B cell (primary cell): ENCODE measurements around the gene KIF26B. TPM values are rescaled to one million over a fixed set of nuclear protein-coding genes. Genes with fewer than 3 reads are reported as not detected.

ENCODE experiments used
- ATAC-seq: fragments of 200-7000 bp; cut with Tn5 transposase; one replicate; pipeline ENCODE4 v1.10.0; 2021; ENCODE audit warnings: low read depth, mild to moderate bottlenecking, moderate number of reproducible peaks, moderate library complexity
- CTCF ChIA-PET: fragments of 350-600 bp; sonication (Branson Sonifier 250); formaldehyde crosslinking; loops from one replicate; lab custom pipeline; 2021; ENCODE audit warnings: antibody characterized with exemption, inconsistent platforms; lab: Charles Lee
- POLR2A ChIA-PET: fragments of 350-600 bp; sonication (Branson Sonifier 250); formaldehyde crosslinking; loops from one replicate; lab custom pipeline; 2021; ENCODE audit warnings: antibody characterized with exemption; lab: Charles Lee
- DNase-seq: peaks from one replicate; pipeline ENCODE4 v3.0.0; 2013
- H2AFZ ChIP-seq: 2 replicates; pipeline ENCODE4 v1.6.1; 2012; ENCODE audit warnings: mild to moderate bottlenecking, low read depth, low read length; ENCODE audit not compliant: insufficient read depth, poor library complexity, severe bottlenecking
- H3K27ac ChIP-seq, 2 donors: 1 replicate in 1 of 2; 2 replicates in 1 of 2; pipeline ENCODE4 v1.5.1; 2012 to 2013; ENCODE audit warnings: low read length in 2 of 2, mild to moderate bottlenecking in 2 of 2, moderate library complexity in 1 of 2
- H3K27me3 ChIP-seq, 4 experiments: fragments of 200-600 bp in 1 of 4; sonication (generic) in 1 of 4; replicated peaks in 1 of 4; 1 replicate in 2 of 4; 2 replicates in 2 of 4; pipeline versions ENCODE4 v1.6.1 to v1.7.0; 2013 to 2016; ENCODE audit warnings: low read length in 3 of 4, mild to moderate bottlenecking in 2 of 4, mixed read lengths in 1 of 4, moderate library complexity in 1 of 4; ENCODE audit not compliant: insufficient read depth in 4 of 4, control insufficient read depth in 3 of 4; ENCODE audit errors: control extremely low read depth in 1 of 4
- H3K36me3 ChIP-seq, 2 experiments: replicated peaks in 1 of 2; 1 replicate in 1 of 2; 2 replicates in 1 of 2; pipeline versions ENCODE4 v1.6.1 to v1.7.1; 2013; ENCODE audit warnings: low read length in 1 of 2; ENCODE audit not compliant: insufficient read depth in 2 of 2, control insufficient read depth in 1 of 2; ENCODE audit errors: control extremely low read depth in 1 of 2, extremely low read depth in 1 of 2
- H3K4me1 ChIP-seq, 2 donors: fragments of 200-600 bp in 1 of 2; sonication (generic) in 1 of 2; 1 replicate in 1 of 2; 2 replicates in 1 of 2; pipeline versions ENCODE4 v1.5.1 to v1.6.1; 2013 to 2017; ENCODE audit warnings: low read length in 2 of 2; ENCODE audit not compliant: control insufficient read depth in 2 of 2, insufficient read depth in 2 of 2
- H3K4me2 ChIP-seq: replicated peaks from 2 replicates; pipeline ENCODE3; 2012; ENCODE audit warnings: mild to moderate bottlenecking, low read depth, low read length; ENCODE audit not compliant: poor library complexity, severe bottlenecking
- H3K4me3 ChIP-seq, 5 experiments: fragments of 200-600 bp in 1 of 5; sonication (generic) in 1 of 5; 1 replicate in 3 of 5; 2 replicates in 2 of 5; pipeline versions ENCODE4 v1.5.1 to v1.7.0; 2011 to 2016; ENCODE audit warnings: low read length in 4 of 5, mild to moderate bottlenecking in 4 of 5, low read depth in 2 of 5, control low read depth in 1 of 5, moderate library complexity in 1 of 5; ENCODE audit not compliant: insufficient read depth in 1 of 5; ENCODE audit errors: control extremely low read depth in 1 of 5, extremely low read depth in 1 of 5
- H3K79me2 ChIP-seq: fragments of 200-600 bp; sonication (generic); one replicate; pipeline ENCODE4 v1.6.0; 2016; ENCODE audit warnings: low read length; ENCODE audit not compliant: control insufficient read depth, insufficient read depth
- H3K9ac ChIP-seq: fragments of 200-600 bp; sonication (generic); 2 replicates; pipeline ENCODE4 v1.6.1; 2017; ENCODE audit warnings: mild to moderate bottlenecking, low read length, moderate library complexity
- H3K9me3 ChIP-seq, 3 donors: one replicate each; pipeline versions ENCODE4 v1.6.1 to v1.7.1; 2013; ENCODE audit warnings: low read length in 2 of 3; ENCODE audit not compliant: control insufficient read depth in 2 of 3, insufficient read depth in 1 of 3; ENCODE audit errors: control extremely low read depth in 1 of 3
- H4K20me1 ChIP-seq: 2 replicates; pipeline ENCODE4 v1.6.0; 2012; ENCODE audit warnings: mild to moderate bottlenecking, low read length; ENCODE audit not compliant: insufficient read depth, control insufficient read depth, poor library complexity, severe bottlenecking
- H3K27ac Mint-ChIP-seq: one replicate; pipeline ENCODE4 v1.8.0; 2021; ENCODE audit warnings: mixed read lengths
- H3K27me3 Mint-ChIP-seq: one replicate; pipeline ENCODE4 v1.8.0; 2021; ENCODE audit warnings: mixed read lengths
- H3K4me1 Mint-ChIP-seq: one replicate; pipeline ENCODE4 v1.8.0; 2021; ENCODE audit warnings: mixed read lengths
- H3K4me3 Mint-ChIP-seq: one replicate; pipeline ENCODE4 v1.8.0; 2021; ENCODE audit warnings: mixed read lengths
- H3K9me3 Mint-ChIP-seq: one replicate; pipeline ENCODE4 v1.8.0; 2022; ENCODE audit warnings: mixed read lengths; ENCODE audit not compliant: insufficient read depth
- EZH2 ChIP-seq: IDR thresholded peaks from 2 replicates; pipeline ENCODE4 v1.6.1; 2012; ENCODE audit warnings: borderline replicate concordance, low read depth, mild to moderate bottlenecking, moderate library complexity, low read length; ENCODE audit not compliant: insufficient read depth, poor library complexity, severe bottlenecking
- WGBS: methylation state at CpG from one replicate; pipeline ENCODE4 v1.1.5; 2013; ENCODE audit warnings: missing lambda C conversion rate; ENCODE audit not compliant: insufficient coverage; 5-methylcytosine and 5-hydroxymethylcytosine counted together
- intact Hi-C: fragments of 100-400 bp; cut with micrococcal nuclease; formaldehyde crosslinking; loops from one replicate; pipeline ENCODE4 v1.10.0; 2022
- polyA plus RNA-seq: library from polyadenylated mRNA; depleted of rRNA; stranded (reverse); fragments of >200 nt; gene quantifications from 2 replicates; pipeline ENCODE4 v1.2.3, GENCODE V29; 2012
- total RNA-seq, 2 donors: library from RNA; stranded (reverse); fragments of 120-200 nt in 1 of 2; gene quantifications; 1 replicate in 1 of 2; 2 replicates in 1 of 2; pipeline versions ENCODE4 v1.2.3 to v1.2.4, GENCODE V29; 2013 to 2022
- TF ChIP-seq, protein P1 (sequence below): fragments of 200-600 bp; IDR thresholded peaks from one replicate; pipeline ENCODE4 v1.8.0; 2022; ENCODE audit warnings: antibody characterized with exemption, mild to moderate bottlenecking

Gene KIF26B
- total and polyA plus RNA-seq, 2 donors (not counting 1 experiment from before 2014, with no cell fraction given): 0.62 TPM; not detected in 1

DNA sequence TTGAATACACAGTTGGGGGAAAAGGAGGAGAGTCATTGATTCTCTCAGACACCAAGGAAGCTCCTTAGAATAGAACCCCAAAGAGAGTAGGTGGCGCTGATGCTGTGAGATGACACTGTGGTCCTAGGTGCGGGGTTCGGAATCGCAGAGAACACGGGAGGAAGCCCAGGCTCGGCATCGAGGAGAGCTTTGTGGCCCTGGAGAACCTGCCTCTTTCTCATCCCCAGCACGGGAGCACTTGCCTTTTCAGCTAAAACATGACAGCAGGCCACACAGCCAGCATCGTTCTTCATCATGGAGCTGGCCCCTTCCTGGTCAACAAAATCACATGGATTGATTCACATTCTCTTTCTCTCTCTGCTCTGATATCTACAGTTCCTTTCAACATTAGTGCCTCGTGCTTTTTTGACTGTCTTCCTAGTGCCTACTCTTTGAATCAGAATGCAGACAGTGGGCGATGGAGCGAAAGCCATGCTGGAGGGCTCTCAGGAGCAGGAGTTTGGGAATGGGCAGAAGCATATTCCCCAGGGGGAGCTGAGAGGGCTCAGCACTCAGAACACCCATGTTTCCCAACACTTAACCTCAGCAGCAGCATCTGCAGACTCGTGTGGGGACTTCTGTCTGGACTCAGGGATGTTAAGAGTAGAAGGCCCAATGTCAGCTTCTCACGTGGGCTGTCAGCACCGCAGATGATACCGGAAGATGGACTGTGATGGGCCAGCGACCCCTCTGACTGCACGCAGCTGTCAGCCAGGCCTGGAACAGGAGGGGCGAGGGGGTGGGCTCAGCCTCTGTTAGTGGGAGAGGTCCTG lies 539.4 kb downstream of the KIF26B start:
- Histone ChIP-seq H3K36me3 (no peaks in the 10 kb centered on the region), H3K27ac (no peak overlapping the region), H3K4me3 (no peak overlapping the region), H3K9ac (no peak overlapping the region), H3K9me3 (no peaks in the 10 kb centered on the region), H3K4me1 (peaks cover under 1 to 7% of the 10 kb centered on the region in 2 donors), H3K27me3 (no peaks in the 10 kb centered on the region), H3K79me2 (no peaks in the 10 kb centered on the region), H2AFZ (no peak overlapping the region), H3K4me2 (no peak overlapping the region), H4K20me1 (no peaks in the 10 kb centered on the region)
- WGBS: 94% methylated on average over 16 of the region's 19 CpGs
- Mint-ChIP-seq H3K4me1 (peaks cover 8% of the 10 kb centered on the region), H3K27ac (no peak overlapping the region), H3K9me3 (no peaks in the 10 kb centered on the region), H3K4me3 (no peak overlapping the region), H3K27me3 (peaks cover 5% of the 10 kb centered on the region)
- DNase-seq (no peak), ATAC-seq (no peak)
- ChIA-PET POLR2A (no interaction called here), CTCF (no interaction called here)
- TF ChIP-seq EZH2: no peak
- TF ChIP-seq, protein P1, sequence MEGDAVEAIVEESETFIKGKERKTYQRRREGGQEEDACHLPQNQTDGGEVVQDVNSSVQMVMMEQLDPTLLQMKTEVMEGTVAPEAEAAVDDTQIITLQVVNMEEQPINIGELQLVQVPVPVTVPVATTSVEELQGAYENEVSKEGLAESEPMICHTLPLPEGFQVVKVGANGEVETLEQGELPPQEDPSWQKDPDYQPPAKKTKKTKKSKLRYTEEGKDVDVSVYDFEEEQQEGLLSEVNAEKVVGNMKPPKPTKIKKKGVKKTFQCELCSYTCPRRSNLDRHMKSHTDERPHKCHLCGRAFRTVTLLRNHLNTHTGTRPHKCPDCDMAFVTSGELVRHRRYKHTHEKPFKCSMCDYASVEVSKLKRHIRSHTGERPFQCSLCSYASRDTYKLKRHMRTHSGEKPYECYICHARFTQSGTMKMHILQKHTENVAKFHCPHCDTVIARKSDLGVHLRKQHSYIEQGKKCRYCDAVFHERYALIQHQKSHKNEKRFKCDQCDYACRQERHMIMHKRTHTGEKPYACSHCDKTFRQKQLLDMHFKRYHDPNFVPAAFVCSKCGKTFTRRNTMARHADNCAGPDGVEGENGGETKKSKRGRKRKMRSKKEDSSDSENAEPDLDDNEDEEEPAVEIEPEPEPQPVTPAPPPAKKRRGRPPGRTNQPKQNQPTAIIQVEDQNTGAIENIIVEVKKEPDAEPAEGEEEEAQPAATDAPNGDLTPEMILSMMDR: no peak
- intact Hi-C loops: no loop called here

DNA sequence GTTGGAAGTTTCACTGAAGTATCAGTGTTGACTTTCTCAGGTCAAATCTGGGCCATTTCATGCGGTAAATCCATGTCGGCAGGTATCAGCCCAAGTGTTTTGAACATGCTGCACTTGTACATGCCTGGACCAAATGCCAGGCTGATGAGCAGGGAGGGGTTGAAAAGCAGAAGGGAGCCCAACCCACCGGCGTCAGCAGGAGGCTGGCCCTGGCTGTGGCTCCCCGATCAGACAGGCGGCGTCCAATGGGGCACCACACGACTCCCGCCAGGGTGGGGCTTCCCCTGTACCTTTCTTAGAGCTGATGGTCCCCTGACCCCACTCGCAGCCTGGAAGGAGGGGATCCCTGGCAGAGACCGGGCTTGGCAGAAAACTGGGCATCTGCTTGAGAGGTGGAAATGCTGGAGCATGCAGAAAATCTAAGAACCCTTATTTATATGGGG lies 540.0 kb downstream of the KIF26B start:
- WGBS: 89% methylated on average over 9 of the region's 11 CpGs
- H3K4me2 ChIP-seq: no peak overlapping the region
- H2AFZ ChIP-seq: no peak overlapping the region
- no peak overlapping the region for H3K4me3 ChIP-seq
- no peaks in the 10 kb centered on the region for H4K20me1 ChIP-seq
- no peak overlapping the region for H3K9ac ChIP-seq
- H3K27ac Mint-ChIP-seq: no peak overlapping the region
- H3K79me2 ChIP-seq: no peaks in the 10 kb centered on the region
- no peak overlapping the region for H3K27ac ChIP-seq
- H3K4me1 Mint-ChIP-seq: peaks cover 14% of the 10 kb centered on the region
- H3K27me3 Mint-ChIP-seq: no peaks in the 10 kb centered on the region
- no peak for TF ChIP-seq EZH2
- TF ChIP-seq, protein P1: no peak
- DNase-seq: no peak
- intact Hi-C loops: no loop called here
- H3K9me3 Mint-ChIP-seq: no peaks in the 10 kb centered on the region
- H3K4me3 Mint-ChIP-seq: no peak overlapping the region
- H3K9me3 ChIP-seq: no peaks in the 10 kb centered on the region
- CTCF ChIA-PET: no interaction called here
- H3K27me3 ChIP-seq: no peaks in the 10 kb centered on the region
- peaks cover 7 to 13% of the 10 kb centered on the region in 2 donors for H3K4me1 ChIP-seq
- no peak for ATAC-seq
- POLR2A ChIA-PET: no interaction called here
- H3K36me3 ChIP-seq: no peaks in the 10 kb centered on the region
